NCI-H1048 (cell line): ENCODE measurements around the gene SERPINA12.
"Not testable (repeated sequence)": the region's sequence is repeated elsewhere in the genome, so short reads cannot be mapped to it uniquely, and the experiment has no call there.

ENCODE experiments used
- DNase-seq: peaks from one replicate; lab custom pipeline; 2025; lab: John Stamatoyannopoulos, UW

SERPINA12 gene

GRCh38 chr14:94536836-94537235 lies 27.6 kb upstream of the SERPINA12 start:
- no peak for DNase-seq

- DNase-seq = no peak
These were observed 26.2 kb upstream of the SERPINA12 start for GRCh38 chr14:94535506-94535905.

- no peak for DNase-seq
These were observed 23.2 kb upstream of the SERPINA12 start for GRCh38 chr14:94532447-94532846.

GRCh38 chr14:94531187-94531586 lies 21.9 kb upstream of the SERPINA12 start:
- no peak for DNase-seq

- DNase-seq = no peak
These were observed 14.8 kb upstream of the SERPINA12 start for GRCh38 chr14:94524093-94524492.

GRCh38 chr14:94523265-94523664 lies 14.0 kb upstream of the SERPINA12 start:
- no peak for DNase-seq

- DNase-seq = no peak
These were observed 13.0 kb upstream of the SERPINA12 start for GRCh38 chr14:94522115-94522724.

GRCh38 chr14:94521375-94522114 lies 12.3 kb upstream of the SERPINA12 start:
- DNase-seq = no peak

GRCh38 chr14:94517641-94518257 lies 8.5 kb upstream of the SERPINA12 start:
- no peak for DNase-seq

GRCh38 chr14:94517248-94517640 lies 8.0 kb upstream of the SERPINA12 start:
- no peak for DNase-seq

- DNase-seq = no peak
These were observed 6.6 kb upstream of the SERPINA12 start for GRCh38 chr14:94515856-94516255.

GRCh38 chr14:94515426-94515825 lies 6.2 kb upstream of the SERPINA12 start:
- DNase-seq = no peak

- no peak for DNase-seq
These were observed 5.1 kb upstream of the SERPINA12 start for GRCh38 chr14:94514351-94514750.

- DNase-seq = not testable (repeated sequence)
These were observed 1.2 kb upstream of the SERPINA12 start for GRCh38 chr14:94510481-94510880.

- DNase-seq = no peak
These were observed 3.6 kb downstream of the SERPINA12 start for GRCh38 chr14:94505641-94506040.

- no peak for DNase-seq
These were observed 4.1 kb downstream of the SERPINA12 start for GRCh38 chr14:94505206-94505605.

- DNase-seq = no peak
These were observed 7.4 kb downstream of the SERPINA12 start for GRCh38 chr14:94501588-94502516.

GRCh38 chr14:94500264-94500663 lies 9.0 kb downstream of the SERPINA12 start:
- no peak for DNase-seq

- no peak for DNase-seq
These were observed 9.6 kb downstream of the SERPINA12 start for GRCh38 chr14:94499673-94500072.

GRCh38 chr14:94498215-94498614 lies 11.1 kb downstream of the SERPINA12 start:
- DNase-seq = no peak

GRCh38 chr14:94494085-94494484 lies 15.2 kb downstream of the SERPINA12 start:
- no peak for DNase-seq

GRCh38 chr14:94491511-94491910 lies 17.8 kb downstream of the SERPINA12 start:
- no peak for DNase-seq
